Cardiac muscle cell (in vitro differentiated cells and primary cell): Measurements from ENCODE around the gene MAGT1. TPM values are rescaled to one million over a fixed set of nuclear protein-coding genes. Genes with fewer than 3 reads are reported as not detected.
"Not testable (repeated sequence)": the region's sequence is repeated elsewhere in the genome, so short reads cannot be mapped to it uniquely, and the experiment has no call there.

Experiments
- DNase-seq, 2 donors: peaks; one replicate each; pipeline versions ENCODE4 v3.0.0 to v3.0.0-alpha.2; 2010 to 2017; ENCODE audit warnings: low read depth in 1 of 2, low spot score in 1 of 2
- H3K27ac ChIP-seq: fragments of 200-600 bp; sonication (generic); 2 replicates; pipeline ENCODE4 v1.5.1; 2016
- H3K27me3 ChIP-seq: fragments of 200-600 bp; sonication (generic); 2 replicates; pipeline ENCODE4 v1.6.0; 2016; ENCODE audit warnings: control low read depth
- H3K36me3 ChIP-seq: fragments of 200-600 bp; sonication (generic); 2 replicates; pipeline ENCODE4 v1.5.1; 2016; ENCODE audit warnings: control low read depth
- H3K4me1 ChIP-seq: fragments of 200-600 bp; sonication (generic); 2 replicates; pipeline ENCODE4 v1.8.1; 2017; ENCODE audit warnings: low read depth, mild to moderate bottlenecking, mixed run types
- H3K4me3 ChIP-seq: fragments of 200-600 bp; sonication (generic); 2 replicates; pipeline ENCODE4 v1.5.1; 2016; ENCODE audit warnings: mild to moderate bottlenecking
- H3K9me3 ChIP-seq: fragments of 200-600 bp; sonication (generic); 2 replicates; pipeline ENCODE4 v1.5.1; 2017; ENCODE audit warnings: low read depth, mild to moderate bottlenecking, control low read depth
- CTCF ChIP-seq: IDR thresholded peaks from 2 replicates; pipeline ENCODE4 v1.5.1; 2012; ENCODE audit warnings: low read depth, mild to moderate bottlenecking, low read length
- polyA plus RNA-seq: library from polyadenylated mRNA; unstranded; fragments of >200 nt; fragmentation: Nextera tagmentation; extraction: Ambion mirVana; gene quantifications from 2 replicates; pipeline ENCODE4 v1.2.1, GENCODE V29; 2016
- total RNA-seq: library from RNA; depleted of rRNA; stranded (reverse); fragments of >200 nt; gene quantifications from 2 replicates; pipeline ENCODE4 v1.2.3, GENCODE V29; 2016

The MAGT1 gene
- total and polyA plus RNA-seq, 2 experiments from 2014 or later: 39.1 to 53.6 TPM

- no peak overlapping the region for H3K27ac ChIP-seq
- no peaks in the 10 kb centered on the region for H3K9me3 ChIP-seq
- no peak for TF ChIP-seq CTCF
- H3K27me3 ChIP-seq: no peaks in the 10 kb centered on the region
- no peak for DNase-seq
- H3K4me1 ChIP-seq: no peaks in the 10 kb centered on the region
- H3K4me3 ChIP-seq: no peak overlapping the region
- H3K36me3 ChIP-seq: no peaks in the 10 kb centered on the region
Measured at GRCh38 chrX:77930581-77930980, 35.3 kb upstream of the MAGT1 start.

DNA sequence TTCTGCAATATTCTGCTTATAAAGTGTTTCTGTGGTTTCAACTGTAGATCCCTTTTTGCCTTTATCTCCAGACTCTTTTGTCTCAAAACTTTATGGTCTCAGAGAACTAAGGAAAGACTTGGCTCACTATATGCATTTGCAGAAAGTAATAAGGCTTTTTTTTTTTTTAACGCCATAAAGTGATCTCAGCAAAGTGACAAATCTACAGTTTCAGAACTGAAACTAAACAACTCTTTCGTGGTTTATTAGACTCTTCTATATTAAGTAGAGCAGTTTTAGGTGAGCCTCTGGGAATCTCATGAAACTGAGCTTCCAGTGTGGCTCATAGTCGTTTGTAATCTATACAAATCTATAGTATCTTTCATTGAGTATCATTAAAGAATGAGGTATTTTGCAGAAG, 30.5 kb upstream of the MAGT1 start:
- H3K27me3 ChIP-seq: no peaks in the 10 kb centered on the region
- H3K27ac ChIP-seq: no peak overlapping the region
- TF ChIP-seq CTCF: no peak
- H3K4me3 ChIP-seq: no peak overlapping the region
- DNase-seq: no peak
- H3K36me3 ChIP-seq: no peaks in the 10 kb centered on the region
- H3K4me1 ChIP-seq: no peaks in the 10 kb centered on the region
- H3K9me3 ChIP-seq: no peaks in the 10 kb centered on the region

DNA sequence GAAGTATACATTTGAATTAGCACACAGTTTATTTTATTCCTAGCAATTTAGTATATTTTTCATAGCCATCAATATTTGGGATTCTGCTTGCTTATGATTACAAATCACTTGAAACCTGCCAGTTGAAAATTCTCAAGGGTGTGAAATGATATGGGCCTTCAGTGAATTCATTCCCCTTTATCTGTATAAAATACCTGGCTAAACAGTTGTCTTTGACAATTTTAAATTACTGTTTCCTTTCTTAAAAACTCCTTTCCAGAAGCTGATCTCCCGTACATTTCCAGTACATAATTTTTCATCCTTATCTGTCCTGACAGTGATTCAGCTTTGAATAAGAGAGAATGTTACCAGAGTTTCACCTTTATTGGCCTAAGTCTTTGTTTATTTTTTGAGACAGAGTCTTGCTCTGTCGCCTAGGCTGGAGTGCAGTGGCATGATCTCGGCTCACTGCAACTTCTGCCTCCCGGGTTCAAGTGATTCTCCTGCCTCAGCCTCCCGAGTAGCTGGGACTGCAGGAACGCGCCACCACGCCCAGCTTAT, 29.2 kb upstream of the MAGT1 start:
- H3K27ac ChIP-seq: no peak overlapping the region
- no peaks in the 10 kb centered on the region for H3K27me3 ChIP-seq
- no peak for DNase-seq
- H3K36me3 ChIP-seq: no peaks in the 10 kb centered on the region
- no peaks in the 10 kb centered on the region for H3K4me1 ChIP-seq
- no peak for TF ChIP-seq CTCF
- H3K4me3 ChIP-seq: no peak overlapping the region
- no peaks in the 10 kb centered on the region for H3K9me3 ChIP-seq

- no peaks in the 10 kb centered on the region for H3K36me3 ChIP-seq
- TF ChIP-seq CTCF: no peak
- no peak overlapping the region for H3K27ac ChIP-seq
- H3K27me3 ChIP-seq: no peaks in the 10 kb centered on the region
- H3K9me3 ChIP-seq: no peaks in the 10 kb centered on the region
- H3K4me3 ChIP-seq: no peak overlapping the region
- no peaks in the 10 kb centered on the region for H3K4me1 ChIP-seq
- no peak for DNase-seq
Measured at GRCh38 chrX:77922787-77923186, 27.6 kb upstream of the MAGT1 start.

GRCh38 chrX:77919370-77919769, 24.1 kb upstream of the MAGT1 start:
- DNase-seq, H3K27ac ChIP-seq, H3K4me3 ChIP-seq, H3K9me3 ChIP-seq, H3K4me1 ChIP-seq, H3K36me3 ChIP-seq, H3K27me3 ChIP-seq: not testable (repeated sequence)

- peak in 1 of 2 donors; percentile 62 for DNase-seq
- H3K4me3 ChIP-seq: no peak overlapping the region
- H3K27ac ChIP-seq: no peak overlapping the region
- no peaks in the 10 kb centered on the region for H3K36me3 ChIP-seq
- no peaks in the 10 kb centered on the region for H3K4me1 ChIP-seq
- H3K9me3 ChIP-seq: no peaks in the 10 kb centered on the region
- no peaks in the 10 kb centered on the region for H3K27me3 ChIP-seq
- TF ChIP-seq CTCF: no peak
Measured at GRCh38 chrX:77918568-77918967, 23.3 kb upstream of the MAGT1 start.
